Muscle layer of colon (tissue), 2 donors: ENCODE data around the gene CCL3.
"Not testable (repeated sequence)": the region's sequence is repeated elsewhere in the genome, so short reads cannot be mapped to it uniquely, and the experiment has no call there.

Source experiments
- H3K27ac ChIP-seq: one replicate; pipeline ENCODE4 v1.7.0; 2013; ENCODE audit warnings: low read depth, mild to moderate bottlenecking, low read length, moderate library complexity
- H3K27me3 ChIP-seq, 2 donors: one replicate each; pipeline ENCODE4 v1.7.0; 2013; ENCODE audit warnings: low read length in 2 of 2, mild to moderate bottlenecking in 2 of 2; ENCODE audit not compliant: insufficient read depth in 2 of 2, control insufficient read depth in 1 of 2
- H3K36me3 ChIP-seq: one replicate; pipeline ENCODE4 v1.7.0; 2013; ENCODE audit warnings: mild to moderate bottlenecking, low read length; ENCODE audit not compliant: insufficient read depth
- H3K4me1 ChIP-seq: one replicate; pipeline ENCODE4 v1.7.0; 2013; ENCODE audit warnings: mild to moderate bottlenecking, low read length; ENCODE audit not compliant: insufficient read depth
- H3K4me3 ChIP-seq, 2 donors: one replicate each; pipeline ENCODE4 v1.7.0; 2013; ENCODE audit warnings: low read length in 2 of 2, low read depth in 1 of 2, mild to moderate bottlenecking in 1 of 2, moderate library complexity in 1 of 2
- H3K9ac ChIP-seq: one replicate; pipeline ENCODE4 v1.7.0; 2013; ENCODE audit warnings: low read length
- H3K9me3 ChIP-seq: one replicate; pipeline ENCODE4 v1.7.0; 2013; ENCODE audit warnings: mild to moderate bottlenecking, low read length
- donor health status: abdominal sarcoma.
- donor health status: Adenocarcinoma of cecum.

CCL3 gene

DNA sequence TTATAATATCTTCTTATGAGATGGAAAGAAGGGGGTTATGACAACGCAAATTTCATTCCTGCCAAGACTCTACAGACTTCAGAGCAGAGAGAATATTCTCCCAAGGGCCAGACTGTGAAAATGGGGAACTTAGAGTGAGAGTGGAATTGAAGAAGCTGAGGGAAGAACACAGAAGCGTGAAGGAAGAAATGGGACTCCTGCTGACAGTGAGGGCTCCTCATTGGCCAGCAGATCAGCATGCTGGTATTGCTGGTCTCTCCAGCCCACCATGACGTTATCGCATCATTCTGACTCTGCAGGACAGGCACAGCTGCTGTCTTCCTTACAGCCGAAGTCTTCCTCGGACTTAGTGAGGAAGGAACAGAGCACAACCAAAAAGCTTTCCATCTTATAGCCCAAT, 38.0 kb upstream of the CCL3 start:
- Histone ChIP-seq H3K36me3 (no peaks in the 10 kb centered on the region), H3K27ac (no peak overlapping the region), H3K9ac (no peak overlapping the region), H3K9me3 (no peaks in the 10 kb centered on the region), H3K4me1 (no peaks in the 10 kb centered on the region), H3K27me3 (no peaks in the 10 kb centered on the region), H3K4me3 (no peak overlapping the region)

DNA sequence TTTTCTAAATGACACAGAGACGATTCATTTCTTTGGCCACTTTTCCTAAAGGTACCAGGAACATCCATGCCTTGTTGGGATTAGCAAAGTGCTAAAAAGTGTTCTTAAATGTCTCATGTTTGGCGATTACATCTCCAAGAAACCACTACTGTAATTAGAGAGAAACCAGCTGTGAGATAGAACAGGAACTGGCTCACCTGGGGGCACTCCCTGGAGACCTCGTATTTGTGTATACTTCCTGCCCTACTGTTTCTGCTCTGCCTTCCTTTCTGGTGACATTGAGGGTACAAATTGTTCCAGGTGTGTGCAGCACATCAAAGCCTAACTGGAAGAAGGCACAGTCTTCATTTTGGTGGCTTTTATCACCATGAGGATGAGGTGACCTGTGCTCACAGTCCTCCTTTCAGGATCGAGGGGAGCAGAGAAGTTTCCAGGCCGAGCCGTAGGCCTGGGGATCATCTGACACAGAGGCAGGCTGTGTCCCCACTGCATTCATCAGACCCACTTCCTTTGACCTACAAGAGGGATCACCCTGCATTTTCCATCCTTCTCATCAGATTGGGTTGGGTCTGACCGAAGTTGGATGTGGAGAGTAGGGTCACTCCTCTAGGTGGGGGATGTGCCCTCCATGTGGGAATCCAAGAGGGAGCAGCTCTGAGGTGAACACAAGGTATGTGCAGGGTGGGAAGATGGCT, 37.4 kb upstream of the CCL3 start:
- Histone ChIP-seq H3K9me3 (no peaks in the 10 kb centered on the region), H3K9ac (no peak overlapping the region), H3K27me3 (no peaks in the 10 kb centered on the region), H3K27ac (no peak overlapping the region), H3K4me3 (no peak overlapping the region), H3K4me1 (no peaks in the 10 kb centered on the region), H3K36me3 (no peaks in the 10 kb centered on the region)

DNA sequence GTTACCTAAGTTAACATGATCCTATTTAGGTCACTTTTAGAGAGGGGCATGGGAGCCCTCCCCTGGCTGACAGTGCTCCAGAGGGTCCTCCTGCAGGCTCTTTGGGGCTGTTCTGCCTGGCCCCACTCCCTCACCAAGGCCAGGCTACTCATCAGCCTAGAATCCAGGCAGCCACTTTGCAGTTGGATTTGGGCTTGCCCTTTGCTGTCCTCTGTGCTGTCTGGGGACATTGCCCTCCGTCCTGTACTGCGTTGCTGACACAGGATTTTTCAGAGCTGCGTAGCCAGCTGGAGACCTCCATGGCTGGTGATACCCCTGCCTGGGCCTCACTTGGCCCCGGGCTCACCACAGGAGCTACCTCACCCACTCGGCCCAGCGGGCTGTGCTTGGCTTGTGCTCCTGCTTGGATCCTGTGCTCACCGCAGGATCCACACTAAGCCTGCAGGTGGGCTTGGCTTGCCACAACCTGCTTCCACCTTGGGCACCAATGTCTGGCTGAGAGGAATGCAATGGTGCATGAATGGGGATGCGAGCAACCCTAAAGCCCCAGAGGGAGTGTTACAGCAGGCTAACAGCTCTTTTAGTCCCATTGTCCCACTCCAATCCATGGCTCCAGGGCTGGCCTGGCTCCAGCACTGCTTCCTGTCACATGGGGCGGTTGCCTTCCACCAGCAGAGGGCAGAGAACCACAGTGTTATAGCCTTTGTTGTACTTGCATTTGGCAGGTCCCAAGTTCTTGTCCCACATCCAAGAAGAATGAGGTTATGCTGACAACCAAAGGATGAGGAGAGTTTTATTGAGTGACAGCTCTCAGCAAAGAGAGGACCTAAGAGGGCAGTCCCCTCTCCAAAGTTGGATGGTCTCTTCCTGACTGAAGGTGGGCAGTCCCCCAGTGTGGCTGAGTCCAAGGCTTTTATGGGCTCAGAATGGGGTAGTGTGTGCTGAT, 35.2 kb upstream of the CCL3 start:
- no peaks in the 10 kb centered on the region for H3K9me3 ChIP-seq
- no peak overlapping the region for H3K4me3 ChIP-seq

DNA sequence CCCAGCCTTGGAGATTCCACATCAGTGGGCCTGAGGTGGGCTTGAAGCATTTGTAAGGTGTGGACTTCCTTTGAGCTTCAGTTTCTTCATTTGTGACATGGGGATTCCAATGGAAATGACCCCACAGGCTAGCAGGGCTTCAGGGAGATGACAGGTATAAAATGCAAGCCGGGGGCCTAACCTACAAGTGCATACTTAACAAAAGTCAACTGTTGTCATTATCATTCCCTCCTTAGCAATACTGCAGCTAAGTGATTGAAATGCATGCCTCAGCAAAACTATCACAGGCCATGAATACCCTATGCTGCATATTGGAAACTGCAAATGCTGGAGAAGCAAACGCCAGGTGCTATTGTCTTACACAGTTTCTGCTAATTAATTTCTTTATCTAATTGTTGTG, 33.5 kb upstream of the CCL3 start:
- H3K4me3 ChIP-seq = no peak overlapping the region
- H3K9ac ChIP-seq = no peak overlapping the region
- H3K27me3 ChIP-seq = no peaks in the 10 kb centered on the region
- no peaks in the 10 kb centered on the region for H3K9me3 ChIP-seq
- H3K27ac ChIP-seq = no peak overlapping the region
- no peaks in the 10 kb centered on the region for H3K36me3 ChIP-seq
- no peaks in the 10 kb centered on the region for H3K4me1 ChIP-seq

More for the DNA sequence above, 35.2 kb upstream of the CCL3 start:
- Histone ChIP-seq H3K4me1 (no peaks in the 10 kb centered on the region), H3K9ac (no peak overlapping the region), H3K27me3 (no peaks in the 10 kb centered on the region), H3K36me3 (no peaks in the 10 kb centered on the region), H3K27ac (no peak overlapping the region)

DNA sequence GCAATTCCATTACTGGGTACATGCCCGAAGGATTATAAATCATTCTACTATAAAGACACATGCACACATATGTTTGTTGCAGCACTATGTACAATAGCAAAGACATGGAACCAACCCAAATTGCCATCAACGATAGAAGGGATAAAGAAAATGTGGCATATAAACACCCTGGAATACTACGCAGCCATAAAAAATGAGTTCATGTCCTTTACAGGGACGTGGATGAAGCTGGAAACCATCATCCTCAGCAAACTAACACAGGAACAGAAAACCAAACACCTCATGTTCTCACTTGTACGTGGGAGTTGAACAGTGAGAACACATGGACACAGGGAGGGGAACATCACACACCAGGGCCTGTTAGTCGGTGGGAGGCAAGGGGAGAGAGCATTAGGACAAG, 31.2 kb upstream of the CCL3 start:
- H3K27ac ChIP-seq, H3K27me3 ChIP-seq, H3K4me1 ChIP-seq, H3K36me3 ChIP-seq, H3K9ac ChIP-seq, H3K4me3 ChIP-seq, H3K9me3 ChIP-seq: not testable (repeated sequence)

DNA sequence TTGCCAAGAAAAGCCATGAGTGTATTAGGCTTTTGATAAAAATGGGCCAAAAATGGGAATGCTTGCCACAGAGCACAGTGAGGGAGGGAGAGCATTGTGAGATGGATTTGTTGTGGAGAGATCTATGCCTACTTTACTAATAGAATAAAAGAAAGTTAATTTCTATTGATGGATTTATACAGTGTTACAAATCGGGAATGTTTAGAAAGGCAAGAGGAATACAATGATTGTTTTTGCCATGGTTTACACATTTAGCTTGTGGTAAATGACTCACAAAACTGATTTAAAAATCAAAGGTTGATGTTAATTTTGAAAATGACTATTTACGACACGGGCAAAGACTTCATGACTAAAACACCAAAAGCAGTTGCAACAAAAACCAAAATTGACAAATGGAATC, 30.3 kb upstream of the CCL3 start:
- H3K36me3 ChIP-seq = no peaks in the 10 kb centered on the region
- no peak overlapping the region for H3K4me3 ChIP-seq
- H3K9ac ChIP-seq = no peak overlapping the region
- no peaks in the 10 kb centered on the region for H3K4me1 ChIP-seq
- no peaks in the 10 kb centered on the region for H3K27me3 ChIP-seq
- no peak overlapping the region for H3K27ac ChIP-seq
- no peaks in the 10 kb centered on the region for H3K9me3 ChIP-seq

DNA sequence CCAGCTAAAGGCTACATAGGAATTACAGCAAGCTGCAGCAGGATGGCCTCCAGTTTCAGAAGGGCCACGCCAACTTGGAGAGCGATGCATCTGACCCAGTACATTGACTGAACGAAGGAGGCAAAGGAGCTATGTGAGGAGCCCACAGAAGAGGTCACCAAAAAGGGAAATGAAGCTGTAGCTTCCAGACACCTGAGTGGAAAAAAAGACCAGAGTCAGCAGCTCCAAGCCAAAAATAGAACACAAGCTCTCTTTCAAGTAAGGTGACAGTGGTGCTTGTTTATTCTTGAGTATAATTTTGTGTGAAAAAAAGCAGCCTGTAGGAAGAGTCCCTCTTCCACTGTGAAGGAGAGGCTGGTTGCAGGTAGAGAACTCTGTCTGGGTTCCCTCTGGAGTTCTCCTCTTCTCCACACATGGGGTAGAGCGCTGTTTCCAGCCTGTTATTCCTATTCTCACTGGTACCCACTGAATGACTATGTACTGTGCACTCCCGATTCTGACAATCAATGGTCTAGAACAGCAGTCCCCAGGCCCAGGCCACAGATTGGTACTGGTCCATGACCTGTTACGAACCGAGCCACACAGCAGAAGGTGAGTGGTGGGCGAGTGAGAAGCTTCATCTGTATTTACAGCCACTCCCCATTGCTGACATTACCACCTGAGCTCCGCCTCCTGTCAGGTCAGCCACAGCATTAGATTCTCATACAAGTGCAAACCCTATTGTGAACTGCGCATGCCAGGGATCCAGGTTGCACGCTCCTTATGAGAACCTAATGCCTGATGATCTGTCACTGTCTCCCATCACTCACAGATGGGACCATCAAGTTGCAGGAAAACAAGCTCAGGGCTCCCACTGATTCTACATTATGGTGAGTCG, 28.8 kb upstream of the CCL3 start:
- H3K27me3 ChIP-seq = no peaks in the 10 kb centered on the region
- no peak overlapping the region for H3K27ac ChIP-seq
- H3K36me3 ChIP-seq = no peaks in the 10 kb centered on the region
- H3K4me3 ChIP-seq = no peak overlapping the region
- no peaks in the 10 kb centered on the region for H3K9me3 ChIP-seq
- no peaks in the 10 kb centered on the region for H3K4me1 ChIP-seq
- no peak overlapping the region for H3K9ac ChIP-seq

DNA sequence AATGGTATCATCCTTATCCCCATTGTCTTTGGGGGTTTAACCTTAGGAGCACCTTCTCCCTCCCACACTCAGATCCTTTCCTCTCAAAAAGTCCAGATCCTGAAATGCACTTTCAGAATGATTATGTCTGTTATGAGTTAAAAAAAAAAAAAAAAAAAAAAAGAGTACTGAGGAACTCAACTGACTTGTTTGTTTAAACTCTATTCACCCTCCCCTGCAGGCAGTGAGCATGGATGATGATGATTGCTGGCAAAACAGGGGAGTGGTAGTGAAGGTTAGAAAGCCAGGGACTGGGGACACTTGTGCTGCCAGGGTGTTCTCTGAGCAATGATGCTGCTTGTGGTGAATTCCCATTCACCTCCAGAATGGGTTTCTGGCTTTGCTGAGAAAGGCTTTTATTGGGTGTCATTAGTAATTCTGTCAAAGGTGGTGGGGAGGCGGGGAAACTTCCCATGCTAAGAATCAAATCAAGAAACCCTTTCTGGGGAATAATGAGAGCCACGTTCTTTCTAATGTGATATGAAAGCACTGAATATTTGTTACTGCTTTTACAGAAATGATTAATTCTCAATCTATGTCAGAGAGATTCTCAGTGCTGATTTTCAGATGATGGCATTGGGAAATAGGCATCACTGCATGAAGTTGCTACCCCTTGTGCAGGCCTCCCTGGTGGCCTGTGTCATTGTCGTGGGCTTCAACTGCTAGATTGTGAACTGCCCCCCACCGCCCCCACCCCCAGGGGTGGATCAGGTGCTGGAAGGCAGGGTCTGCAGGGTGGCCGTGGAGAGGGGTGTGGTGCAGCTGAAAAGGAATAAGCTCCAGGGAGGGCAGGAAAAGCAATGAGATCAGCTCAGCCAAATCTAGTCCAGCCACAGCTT, 27.8 kb upstream of the CCL3 start:
- H3K36me3 ChIP-seq = no peaks in the 10 kb centered on the region
- no peaks in the 10 kb centered on the region for H3K27me3 ChIP-seq
- no peak overlapping the region for H3K4me3 ChIP-seq
- H3K9ac ChIP-seq = no peak overlapping the region
- H3K9me3 ChIP-seq = no peaks in the 10 kb centered on the region
- H3K4me1 ChIP-seq = no peaks in the 10 kb centered on the region
- no peak overlapping the region for H3K27ac ChIP-seq

DNA sequence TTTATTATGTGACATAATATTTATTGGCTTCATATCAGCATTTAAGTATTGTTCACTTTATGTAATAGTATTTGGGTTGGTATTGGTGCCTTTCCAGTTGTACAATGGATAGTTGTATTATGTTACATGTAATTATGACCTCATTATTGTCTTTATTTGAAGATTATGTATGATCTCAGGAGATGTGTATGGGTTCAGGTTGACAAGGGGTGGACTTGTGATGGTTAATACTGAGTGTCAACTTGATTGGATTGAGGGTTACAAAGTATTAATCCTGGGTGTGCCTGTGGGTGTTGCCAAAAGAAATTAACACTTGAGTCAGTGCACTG, 25.7 kb upstream of the CCL3 start:
- not testable (repeated sequence) for H3K4me3 ChIP-seq, H3K27me3 ChIP-seq, H3K9ac ChIP-seq, H3K4me1 ChIP-seq, H3K27ac ChIP-seq, H3K9me3 ChIP-seq, H3K36me3 ChIP-seq

DNA sequence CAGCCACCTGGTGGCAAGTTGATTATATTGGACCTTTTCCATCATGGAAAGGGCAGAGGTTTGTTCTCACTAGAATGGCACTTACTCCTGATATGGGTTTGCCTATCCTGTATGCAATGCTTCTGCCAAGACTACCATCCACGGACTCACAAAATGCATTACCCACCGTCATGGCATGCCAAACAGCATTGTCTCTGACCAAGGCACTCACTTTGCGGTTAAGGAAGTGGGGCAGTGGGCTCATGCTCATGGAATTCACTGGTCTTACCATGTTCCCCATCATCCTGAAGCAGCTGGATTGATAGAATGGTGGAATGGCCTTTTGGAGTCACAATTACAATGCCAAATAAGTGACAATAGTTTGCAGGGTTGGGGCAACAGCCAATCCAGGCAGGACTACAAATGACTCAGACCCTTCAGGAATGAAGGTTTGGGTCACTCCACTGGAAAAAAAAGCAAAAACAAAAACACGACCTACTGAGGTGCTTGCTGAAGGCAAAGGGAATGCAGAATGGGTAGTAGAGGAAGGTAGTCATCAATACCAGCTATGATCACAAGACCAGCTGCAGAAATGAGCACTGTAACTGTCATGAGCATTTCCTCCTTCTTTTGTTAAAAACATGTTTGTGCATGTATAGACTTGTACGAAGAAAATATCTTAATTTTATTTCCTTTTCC, 25.2 kb upstream of the CCL3 start:
- H3K27me3 ChIP-seq, H3K9ac ChIP-seq, H3K4me3 ChIP-seq, H3K27ac ChIP-seq, H3K4me1 ChIP-seq, H3K36me3 ChIP-seq, H3K9me3 ChIP-seq: not testable (repeated sequence)
